HepG2 (cell line): Measurements from ENCODE around the gene LRBA. TPM values are rescaled to one million over a fixed set of nuclear protein-coding genes. Genes with fewer than 3 reads are reported as not detected.

Experiments used
- ATAC-seq: fragments of 200-7000 bp; cut with Tn5 transposase; 3 replicates; pipeline ENCODE4 v1.9.1; 2020; ENCODE audit warnings: mild to moderate bottlenecking, moderate library complexity
- BruUV-seq: library from RNA; stranded (reverse); fragments of 400-500 nt; replicated peaks from 2 replicates; lab custom pipeline; 2021; lab: Mats Ljungman, UMichigan
- CTCF ChIA-PET: fragments of 300-600 bp; formaldehyde crosslinking; extraction: SDS; loops from one replicate; lab custom pipeline; 2021; ENCODE audit warnings: low total read pairs, inconsistent platforms, low intra/inter-chr PET ratio; lab: Yijun Ruan, JAX
- POLR2A ChIA-PET: fragments of 350-600 bp; sonication (Branson Sonifier 250); formaldehyde crosslinking; loops from one replicate; lab custom pipeline; 2020; ENCODE audit warnings: antibody characterized with exemption, inconsistent platforms; lab: Yijun Ruan, JAX
- DNase-seq: peaks from one replicate; pipeline ENCODE4 v3.0.0-alpha.2; 2015; ENCODE audit warnings: low spot score
- FAIRE-seq: peaks from 3 replicates; lab custom pipeline; 2011; peaks lifted over from hg19 to GRCh38; lab: Jason Lieb, UNC
- H2AFZ ChIP-seq: one replicate; pipeline ENCODE4 v1.6.1; 2011; ENCODE audit warnings: low read length, inconsistent platforms
- H3K27ac ChIP-seq: fragments of 300-600 bp; 3 replicates; pipeline ENCODE4 v1.8.0; 2011; ENCODE audit warnings: mixed run types, mild to moderate bottlenecking, mixed read lengths, low read length, inconsistent platforms; ENCODE audit not compliant: insufficient read depth; ENCODE audit errors: extremely low read length
- H3K27me3 ChIP-seq, 2 experiments: fragments of 200-600 bp in 1 of 2; 2 replicates in 1 of 2; 3 replicates in 1 of 2; pipeline versions ENCODE4 v1.6.0 to v1.8.0; 2011; ENCODE audit warnings: low read length in 2 of 2, mild to moderate bottlenecking in 2 of 2, moderate library complexity in 2 of 2, inconsistent platforms in 1 of 2; ENCODE audit not compliant: insufficient read depth in 2 of 2, control insufficient read depth in 1 of 2
- H3K36me3 ChIP-seq, 2 experiments: fragments of 200-600 bp in 1 of 2; replicated peaks in 1 of 2; 2 replicates in 1 of 2; 3 replicates in 1 of 2; pipeline versions ENCODE4 v1.5.1 to v1.8.0; 2011; ENCODE audit warnings: low read length in 2 of 2, inconsistent platforms in 1 of 2; ENCODE audit not compliant: insufficient read depth in 2 of 2, control insufficient read depth in 1 of 2
- H3K4me1 ChIP-seq: 2 replicates; pipeline ENCODE4 v1.5.1; 2012; ENCODE audit warnings: low read length, inconsistent platforms; ENCODE audit not compliant: insufficient read depth
- H3K4me2 ChIP-seq: 2 replicates; pipeline ENCODE4 v1.6.0; 2011; ENCODE audit warnings: low read depth, low read length, inconsistent platforms
- H3K4me3 ChIP-seq, 3 experiments: fragments of 200-600 bp in 1 of 3; sonication (generic), shearing (Covaris generic) in 1 of 3; replicated peaks in 1 of 3; 2 replicates each; pipeline ENCODE4 v1.5.1; 2011 to 2016; ENCODE audit warnings: low read length in 3 of 3, inconsistent platforms in 2 of 3, low read depth in 2 of 3, mild to moderate bottlenecking in 2 of 3, control low read depth in 1 of 3, mixed read lengths in 1 of 3; ENCODE audit not compliant: insufficient read depth in 1 of 3
- H3K79me2 ChIP-seq: one replicate; pipeline ENCODE4 v1.6.1; 2011; ENCODE audit warnings: low read length, inconsistent platforms; ENCODE audit not compliant: insufficient read depth
- H3K9ac ChIP-seq: 2 replicates; pipeline ENCODE4 v1.6.0; 2011; ENCODE audit warnings: mild to moderate bottlenecking, low read depth, low read length, inconsistent platforms; ENCODE audit not compliant: insufficient read depth
- H3K9me3 ChIP-seq: 2 replicates; pipeline ENCODE4 v1.5.1; 2012; ENCODE audit warnings: mild to moderate bottlenecking, low read length
- H4K20me1 ChIP-seq: 2 replicates; pipeline ENCODE4 v1.6.0; 2011; ENCODE audit warnings: inconsistent platforms, mild to moderate bottlenecking, low read length, moderate library complexity; ENCODE audit not compliant: insufficient read depth
- BCL3 ChIP-seq: sonication (generic); formaldehyde crosslinking; IDR thresholded peaks from 2 replicates; pipeline ENCODE4 v1.5.1; 2020; ENCODE audit warnings: mild to moderate bottlenecking, missing genetic modification reagents, moderate library complexity
- CAMTA2 ChIP-seq: sonication (generic); formaldehyde crosslinking; IDR thresholded peaks from 2 replicates; pipeline ENCODE4 v1.4.0; 2020; ENCODE audit warnings: mild to moderate bottlenecking, missing genetic modification reagents, borderline replicate concordance
- CEBPB ChIP-seq: IDR thresholded peaks from 2 replicates; pipeline ENCODE4 v1.6.1; 2011; ENCODE audit warnings: low read depth, low read length, improper control_type of control experiment, borderline replicate concordance
- CHD4 ChIP-seq: fragments of 200-600 bp; sonication (generic); IDR thresholded peaks from 2 replicates; pipeline ENCODE4 v1.7.0; 2017; ENCODE audit warnings: mild to moderate bottlenecking, low read length, borderline replicate concordance
- GLI4 ChIP-seq: sonication (generic); formaldehyde crosslinking; IDR thresholded peaks from 2 replicates; pipeline ENCODE4 v1.5.1; 2020; ENCODE audit warnings: missing genetic modification reagents, mild to moderate bottlenecking, moderate library complexity, borderline replicate concordance
- KAT8 ChIP-seq: IDR thresholded peaks from 2 replicates; pipeline ENCODE4 v1.6.1; 2016; ENCODE audit warnings: missing genetic modification reagents, missing compliant biosample characterization
- KDM5B ChIP-seq: sonication (generic); formaldehyde crosslinking; IDR thresholded peaks from 2 replicates; pipeline ENCODE4 v1.4.0; 2020; ENCODE audit warnings: missing genetic modification reagents, mild to moderate bottlenecking, borderline replicate concordance
- MATR3 ChIP-seq: sonication (generic); formaldehyde crosslinking; IDR thresholded peaks from 2 replicates; pipeline ENCODE4 v1.4.0; 2020; ENCODE audit warnings: missing genetic modification reagents
- PAWR ChIP-seq: sonication (generic); formaldehyde crosslinking; IDR thresholded peaks from 2 replicates; pipeline ENCODE4 v1.4.0; 2020; ENCODE audit warnings: missing genetic modification reagents, mild to moderate bottlenecking, borderline replicate concordance
- RBAK ChIP-seq: sonication (generic); formaldehyde crosslinking; IDR thresholded peaks from 2 replicates; pipeline ENCODE4 v1.5.1; 2020; ENCODE audit warnings: mild to moderate bottlenecking, missing genetic modification reagents
- SP5 ChIP-seq: IDR thresholded peaks from 2 replicates; pipeline ENCODE4 v1.6.1; 2016; ENCODE audit warnings: low read depth, borderline replicate concordance
- TP53 ChIP-seq: sonication (generic); formaldehyde crosslinking; conservative IDR thresholded peaks from 2 replicates; pipeline ENCODE4 v1.4.0; 2020; ENCODE audit warnings: missing genetic modification reagents
- ZNF3 ChIP-seq: IDR thresholded peaks from 2 replicates; pipeline ENCODE4 v1.7.0; 2017; ENCODE audit warnings: inconsistent platforms
- ZNF441 ChIP-seq: sonication (generic); formaldehyde crosslinking; IDR thresholded peaks from 2 replicates; pipeline ENCODE4 v1.7.0; 2021; ENCODE audit warnings: missing genetic modification reagents, borderline replicate concordance
- ZNF546 ChIP-seq: sonication (generic); formaldehyde crosslinking; conservative IDR thresholded peaks from 2 replicates; pipeline ENCODE4 v1.8.1; 2023; ENCODE audit warnings: mild to moderate bottlenecking, missing genetic modification reagents
- ZNF75D ChIP-seq: sonication (generic); formaldehyde crosslinking; IDR thresholded peaks from 2 replicates; pipeline ENCODE4 v1.8.1; 2023; ENCODE audit warnings: missing genetic modification reagents, mild to moderate bottlenecking, borderline replicate concordance
- ZUFSP ChIP-seq: sonication (generic); formaldehyde crosslinking; IDR thresholded peaks from 2 replicates; pipeline ENCODE4 v1.9.0; 2021; ENCODE audit warnings: missing genetic modification reagents, mild to moderate bottlenecking, borderline replicate concordance
- WGBS: methylation state at CpG from one replicate; pipeline ENCODE4 v1.1.6; 2017; ENCODE audit warnings: low lambda C conversion rate; 5-methylcytosine and 5-hydroxymethylcytosine counted together
- in situ Hi-C: cut with HindIII; loops from 2 replicates; pipeline ENCODE4 v1.10.0; 2017; ENCODE audit warnings: low pct_unique_long_range_greater_than_20kb; ENCODE audit not compliant: extremely low pct_ligation_motif_present
- intact Hi-C: fragments of 100-400 bp; cut with micrococcal nuclease; formaldehyde crosslinking; loops from one replicate; pipeline ENCODE4 v1.10.0; 2022; ENCODE audit not compliant: unreplicated experiment
- polyA plus RNA-seq, 8 experiments: library from polyadenylated mRNA; depleted of rRNA in 3 of 8; stranded (reverse) in 7 of 8; unstranded in 1 of 8; fragments of >200 nt; fragmentation: Illumina TruSeq in 4 of 8; extraction: Trizol in 4 of 8; gene quantifications; 2 replicates each; pipeline versions ENCODE4 v1.2.1 to v1.2.3, GENCODE V29; 2011 to 2016; ENCODE audit warnings: low read depth in 4 of 8, missing spikeins in 1 of 8, mixed read lengths in 1 of 8; ENCODE audit not compliant: insufficient read depth in 1 of 8
- total RNA-seq, 5 experiments: library from RNA; depleted of rRNA; stranded (reverse); fragments of >200 nt; fragmentation: Illumina TruSeq; extraction: Trizol; gene quantifications; 2 replicates each; pipeline ENCODE4 v1.2.3, GENCODE V29; 2016; ENCODE audit warnings: low read depth in 1 of 5
- TF ChIP-seq, protein P1 (sequence below): sonication (generic); formaldehyde crosslinking; IDR thresholded peaks from 2 replicates; pipeline ENCODE4 v1.5.1; 2020; ENCODE audit warnings: mild to moderate bottlenecking, moderate library complexity, missing genetic modification reagents
- TF ChIP-seq, protein P2 (sequence below): sonication (generic); formaldehyde crosslinking; IDR thresholded peaks from 2 replicates; pipeline ENCODE4 v1.4.0; 2020; ENCODE audit warnings: missing genetic modification reagents, borderline replicate concordance

LRBA gene
- total and polyA plus RNA-seq, 2 of the 13 experiments (the other 11 are each of a cell fraction or from before 2014, with no cell fraction given): 21.0 to 37.2 TPM

GRCh38 chr4:150264595-150265161, 750.4 kb downstream of the LRBA start:
- FAIRE-seq (peak; percentile 80), DNase-seq (peak; percentile 77), ATAC-seq (peak; percentile 93)
- peak overlapping the region; percentile 50 for H3K27ac ChIP-seq
- H3K9me3 ChIP-seq: no peaks in the 10 kb centered on the region
- no peaks in the 10 kb centered on the region for H3K79me2 ChIP-seq
- in situ Hi-C loops (no loop called here), intact Hi-C loops (loop anchor here (1.0 kb wide), 1 partner anchor 7 kb away; no protein-coding TSS in a partner anchor)
- no peaks in the 10 kb centered on the region for H4K20me1 ChIP-seq
- ChIA-PET POLR2A (interaction anchor here (1.0 kb wide), 1 partner anchor 9 kb away, joined by 3 read pairs; no protein-coding TSS in a partner anchor), CTCF (no interaction called here)
- H2AFZ ChIP-seq: no peak overlapping the region
- H3K36me3 ChIP-seq: peaks cover 0 to 2% of the 10 kb centered on the region in 2 experiments; a peak in 1 of 5 replicates
- no peaks in the 10 kb centered on the region for H3K27me3 ChIP-seq
- 5% methylated on average over 6 of the region's 6 CpGs for WGBS
- H3K9ac ChIP-seq: no peak overlapping the region
- TSS peak; percentile 32 for BruUV-seq
- peak overlapping the region; percentile 46 for H3K4me2 ChIP-seq
- H3K4me3 ChIP-seq: peak overlapping the region in 1 of 3 experiments; percentile 5; a peak in 1 of 6 replicates
- H3K4me1 ChIP-seq: peaks cover 28% of the 10 kb centered on the region
- no peak for TF ChIP-seq CHD4
- TF ChIP-seq KDM5B (CRISPR knock-in tag): no peak
- TF ChIP-seq ZNF441 (CRISPR knock-in tag): no peak
- TF ChIP-seq, protein P1, sequence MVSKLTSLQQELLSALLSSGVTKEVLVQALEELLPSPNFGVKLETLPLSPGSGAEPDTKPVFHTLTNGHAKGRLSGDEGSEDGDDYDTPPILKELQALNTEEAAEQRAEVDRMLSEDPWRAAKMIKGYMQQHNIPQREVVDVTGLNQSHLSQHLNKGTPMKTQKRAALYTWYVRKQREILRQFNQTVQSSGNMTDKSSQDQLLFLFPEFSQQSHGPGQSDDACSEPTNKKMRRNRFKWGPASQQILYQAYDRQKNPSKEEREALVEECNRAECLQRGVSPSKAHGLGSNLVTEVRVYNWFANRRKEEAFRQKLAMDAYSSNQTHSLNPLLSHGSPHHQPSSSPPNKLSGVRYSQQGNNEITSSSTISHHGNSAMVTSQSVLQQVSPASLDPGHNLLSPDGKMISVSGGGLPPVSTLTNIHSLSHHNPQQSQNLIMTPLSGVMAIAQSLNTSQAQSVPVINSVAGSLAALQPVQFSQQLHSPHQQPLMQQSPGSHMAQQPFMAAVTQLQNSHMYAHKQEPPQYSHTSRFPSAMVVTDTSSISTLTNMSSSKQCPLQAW: no peak
- no peak for TF ChIP-seq ZNF75D (CRISPR knock-in tag)
- TF ChIP-seq RBAK: no peak
- TF ChIP-seq MATR3: no peak
- 0 out of 2 replicates have a peak, but pooled peaks have one; percentile 19 for TF ChIP-seq KAT8 (CRISPR knock-in tag)
- no peak for TF ChIP-seq ZUFSP (CRISPR knock-in tag)
- TF ChIP-seq ZNF3 (CRISPR knock-in tag): no peak
- TF ChIP-seq ZNF546 (CRISPR knock-in tag): no peak
- peak; percentile 75 for TF ChIP-seq CEBPB
- TF ChIP-seq BCL3 (CRISPR knock-in tag): no peak
- no peak for TF ChIP-seq CAMTA2 (CRISPR knock-in tag)
- peak; percentile 68; the same call in 1 of the 2 replicates for TF ChIP-seq SP5 (CRISPR knock-in tag)
- no peak for TF ChIP-seq GLI4 (CRISPR knock-in tag)
- TF ChIP-seq, protein P2, sequence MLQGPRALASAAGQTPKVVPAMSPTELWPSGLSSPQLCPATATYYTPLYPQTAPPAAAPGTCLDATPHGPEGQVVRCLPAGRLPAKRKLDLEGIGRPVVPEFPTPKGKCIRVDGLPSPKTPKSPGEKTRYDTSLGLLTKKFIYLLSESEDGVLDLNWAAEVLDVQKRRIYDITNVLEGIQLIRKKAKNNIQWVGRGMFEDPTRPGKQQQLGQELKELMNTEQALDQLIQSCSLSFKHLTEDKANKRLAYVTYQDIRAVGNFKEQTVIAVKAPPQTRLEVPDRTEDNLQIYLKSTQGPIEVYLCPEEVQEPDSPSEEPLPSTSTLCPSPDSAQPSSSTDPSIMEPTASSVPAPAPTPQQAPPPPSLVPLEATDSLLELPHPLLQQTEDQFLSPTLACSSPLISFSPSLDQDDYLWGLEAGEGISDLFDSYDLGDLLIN (CRISPR knock-in tag): no peak
- no peak for TF ChIP-seq TP53 (CRISPR knock-in tag)
- TF ChIP-seq PAWR (CRISPR knock-in tag): no peak
